ENCODE data around the gene DNM2.

DNA sequence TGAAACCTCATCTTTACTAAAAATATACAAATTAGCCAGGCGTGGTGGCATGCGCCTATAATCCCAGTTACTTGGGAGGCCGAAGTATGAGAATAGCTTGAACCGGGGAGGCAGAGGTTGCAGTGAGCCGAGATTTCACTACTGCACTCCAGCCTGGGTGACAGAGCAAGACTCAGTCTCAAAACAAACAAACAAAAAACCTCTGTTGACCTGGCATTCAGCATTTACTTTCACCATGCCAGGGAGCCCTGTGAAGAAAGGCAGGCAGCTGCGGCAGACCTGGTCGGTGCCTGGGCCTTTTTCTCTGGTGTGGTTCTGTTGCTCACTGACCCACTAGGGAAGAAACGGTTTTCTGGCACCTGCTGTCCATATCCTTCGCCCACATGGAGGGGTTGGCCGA is 49.8 kb downstream of the DNM2 start:
- TF ChIP-seq ARNT (IDR thresholded peaks at IDR 0.05) (no peak), FOXA1 (IDR thresholded peaks at IDR 0.05) (no peak), NFRKB (IDR thresholded peaks at IDR 0.05) (no peak), LEF1 (IDR thresholded peaks at IDR 0.05; ENCODE audit: borderline replicate concordance) (no peak), BHLHE40 (IDR thresholded peaks at IDR 0.05; ENCODE audit: borderline replicate concordance) (no peak), SP1 (IDR thresholded peaks at IDR 0.05) (no peak), TARDBP (IDR thresholded peaks at IDR 0.05) (no peak), SUZ12 (IDR thresholded peaks at IDR 0.05) (no peak), ELF4 (IDR thresholded peaks at IDR 0.05) (no peak), FOXK2 (IDR thresholded peaks at IDR 0.05) (no peak), HDGF (IDR thresholded peaks at IDR 0.05; ENCODE audit: borderline replicate concordance) (no peak), L3MBTL2 (conservative IDR thresholded peaks at IDR 0.05) (no peak)
- TF ChIP-seq, protein P1, sequence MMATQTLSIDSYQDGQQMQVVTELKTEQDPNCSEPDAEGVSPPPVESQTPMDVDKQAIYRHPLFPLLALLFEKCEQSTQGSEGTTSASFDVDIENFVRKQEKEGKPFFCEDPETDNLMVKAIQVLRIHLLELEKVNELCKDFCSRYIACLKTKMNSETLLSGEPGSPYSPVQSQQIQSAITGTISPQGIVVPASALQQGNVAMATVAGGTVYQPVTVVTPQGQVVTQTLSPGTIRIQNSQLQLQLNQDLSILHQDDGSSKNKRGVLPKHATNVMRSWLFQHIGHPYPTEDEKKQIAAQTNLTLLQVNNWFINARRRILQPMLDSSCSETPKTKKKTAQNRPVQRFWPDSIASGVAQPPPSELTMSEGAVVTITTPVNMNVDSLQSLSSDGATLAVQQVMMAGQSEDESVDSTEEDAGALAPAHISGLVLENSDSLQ (IDR thresholded peaks at IDR 0.05): no peak

Data from HEK293T (cell line).